ENCODE data around the gene MOGAT1. TPM values are rescaled to one million over a fixed set of nuclear protein-coding genes. Genes with fewer than 3 reads are reported as not detected.
A peak's percentile ranks its signal among the peaks of the same experiment; 100 is the strongest.

Gene MOGAT1, protein sequence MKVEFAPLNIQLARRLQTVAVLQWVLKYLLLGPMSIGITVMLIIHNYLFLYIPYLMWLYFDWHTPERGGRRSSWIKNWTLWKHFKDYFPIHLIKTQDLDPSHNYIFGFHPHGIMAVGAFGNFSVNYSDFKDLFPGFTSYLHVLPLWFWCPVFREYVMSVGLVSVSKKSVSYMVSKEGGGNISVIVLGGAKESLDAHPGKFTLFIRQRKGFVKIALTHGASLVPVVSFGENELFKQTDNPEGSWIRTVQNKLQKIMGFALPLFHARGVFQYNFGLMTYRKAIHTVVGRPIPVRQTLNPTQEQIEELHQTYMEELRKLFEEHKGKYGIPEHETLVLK
- polyA plus RNA-seq = not detected

DNA sequence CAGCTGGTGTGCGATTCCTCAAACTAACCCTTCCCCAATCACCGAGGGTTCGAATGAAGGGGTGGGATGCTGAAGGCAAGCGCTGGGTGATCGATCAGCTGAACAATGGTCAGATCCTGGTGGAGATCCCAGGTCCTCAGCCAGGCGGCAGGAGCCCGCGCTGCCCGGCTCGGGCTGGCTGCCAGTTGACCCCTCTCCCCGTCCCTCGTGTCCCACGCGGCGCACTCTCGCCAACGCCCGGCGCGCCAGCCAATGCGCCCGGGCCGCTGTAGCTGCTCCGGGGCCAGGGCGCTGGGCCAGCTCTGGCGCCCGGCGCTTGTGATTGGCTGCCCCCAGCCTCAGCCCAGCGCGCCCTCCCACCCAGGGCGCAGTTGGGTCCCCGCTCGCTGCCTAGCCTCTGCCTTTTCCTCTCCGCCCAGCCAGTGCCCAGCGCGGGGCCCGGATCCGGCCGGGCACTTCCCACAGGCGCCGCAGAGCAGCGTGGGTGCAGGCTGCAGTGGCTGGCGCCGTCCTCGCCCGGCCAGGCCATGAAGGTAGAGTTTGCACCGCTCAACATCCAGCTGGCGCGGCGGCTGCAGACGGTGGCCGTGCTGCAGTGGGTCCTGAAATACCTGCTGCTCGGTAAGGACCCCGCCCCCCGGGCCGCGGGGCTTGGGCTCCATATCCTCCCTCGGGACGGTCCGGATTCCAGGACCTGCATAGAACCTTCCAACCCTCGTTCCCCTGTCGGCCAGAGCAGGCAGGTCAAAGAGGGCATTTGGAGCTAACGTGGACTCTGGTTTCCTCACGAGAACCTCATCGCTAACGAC is at the start of gene MOGAT1:
MOGAT1 (plus strand) TSS at position 400 of the 809 bp plus-strand sequence; CDS start at position 528, 128 bp downstream.
- Mint-ChIP-seq H3K27ac (no peak within 1 kb of the TSS), H3K36me3 (no peaks in the 10 kb centered on the region), H3K4me3 (peak within 1 kb of the TSS in 1 of 5 donors; percentile 8), H3K4me1 (no peaks in the 10 kb centered on the region), H3K27me3 (ENCODE audit: low read depth in 3 of 3) (peaks cover 6 to 28% (median 7%) of the 10 kb centered on the region in 3 donors), H3K9me3 (no peaks in the 10 kb centered on the region)
- no peak for DNase-seq

DNA sequence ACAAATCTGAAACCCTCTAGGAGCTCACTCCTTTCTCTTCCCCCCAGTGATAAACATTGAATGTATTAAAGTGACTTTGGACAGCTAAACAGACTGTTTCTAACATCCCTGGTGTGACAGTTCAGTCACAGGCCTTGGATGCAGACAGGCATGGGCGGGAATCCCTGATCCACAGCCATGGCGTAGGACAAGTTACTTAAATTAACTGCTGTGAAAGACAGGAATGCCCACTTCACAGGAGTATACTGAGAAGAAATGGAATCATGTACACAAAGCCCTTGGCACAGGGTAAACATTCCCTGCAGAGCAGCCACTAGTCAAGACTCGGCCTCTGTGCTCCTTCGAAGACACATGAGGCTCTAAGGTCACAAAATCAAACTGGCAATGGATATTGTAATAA is 49.6 kb upstream of the MOGAT1 start:
- Mint-ChIP-seq H3K4me1 (no peaks in the 10 kb centered on the region), H3K4me3 (no peak overlapping the region), H3K27ac (no peak overlapping the region), H3K9me3 (no peaks in the 10 kb centered on the region), H3K36me3 (peaks cover 17 to 50% (median 32%) of the 10 kb centered on the region in 3 donors), H3K27me3 (ENCODE audit: low read depth in 3 of 3) (no peaks in the 10 kb centered on the region)
- DNase-seq = no peak

DNA sequence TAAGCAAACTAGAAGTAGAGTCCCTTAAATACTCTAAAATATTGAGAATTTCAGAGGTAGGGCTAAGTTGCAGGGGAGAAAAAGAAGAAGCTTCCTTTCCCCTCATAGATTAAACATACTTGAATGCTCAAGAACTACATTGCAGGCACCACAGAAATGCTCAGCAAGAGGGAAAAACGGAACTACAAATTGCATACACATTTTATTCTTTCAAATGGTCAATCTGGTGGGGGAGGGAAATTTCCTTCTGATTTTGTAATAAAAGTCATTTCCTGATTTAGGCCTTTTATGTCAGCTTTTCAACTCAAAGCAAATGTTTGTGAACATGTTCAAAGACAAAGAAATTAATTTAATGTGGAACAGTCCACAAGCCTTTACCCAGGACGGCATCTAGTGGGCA is 48.5 kb upstream of the MOGAT1 start:
- no peak overlapping the region for H3K4me3 Mint-ChIP-seq
- peaks cover 26 to 60% (median 38%) of the 10 kb centered on the region in 3 donors for H3K36me3 Mint-ChIP-seq
- no peaks in the 10 kb centered on the region for H3K4me1 Mint-ChIP-seq
- H3K27me3 Mint-ChIP-seq (ENCODE audit: low read depth in 3 of 3) = no peaks in the 10 kb centered on the region
- no peaks in the 10 kb centered on the region for H3K9me3 Mint-ChIP-seq
- DNase-seq = no peak
- no peak overlapping the region for H3K27ac Mint-ChIP-seq

DNA sequence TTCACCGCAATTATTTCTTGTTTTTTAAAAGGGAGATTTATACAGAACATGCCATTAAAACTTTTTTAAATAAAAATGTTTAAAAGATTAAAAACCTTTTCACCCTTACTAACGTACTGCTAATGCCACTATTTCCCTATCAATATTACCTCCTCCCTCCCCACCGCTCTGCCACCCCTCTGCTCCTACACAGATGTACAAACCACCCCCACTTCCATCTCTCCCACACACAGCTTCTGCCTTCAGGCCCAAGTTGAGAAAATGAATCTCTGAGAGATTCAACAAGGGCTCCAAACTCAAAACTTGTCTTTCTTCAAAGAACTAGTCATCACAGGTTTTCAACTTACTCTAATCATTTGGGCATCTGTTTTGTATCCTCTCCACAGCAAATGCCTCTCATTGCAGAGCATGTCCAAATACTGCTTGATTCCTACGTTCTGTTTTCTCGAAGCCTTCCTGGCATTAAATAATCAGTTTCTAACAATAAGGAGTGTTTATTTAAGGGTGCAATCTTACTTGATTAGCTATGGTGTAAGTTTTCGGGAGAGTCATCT is 47.6 kb upstream of the MOGAT1 start:
- no peaks in the 10 kb centered on the region for H3K27me3 Mint-ChIP-seq (ENCODE audit: low read depth in 3 of 3)
- H3K27ac Mint-ChIP-seq = no peak overlapping the region
- H3K36me3 Mint-ChIP-seq = peaks cover 26 to 62% (median 38%) of the 10 kb centered on the region in 3 donors
- no peaks in the 10 kb centered on the region for H3K9me3 Mint-ChIP-seq
- H3K4me3 Mint-ChIP-seq = no peak overlapping the region
- no peaks in the 10 kb centered on the region for H3K4me1 Mint-ChIP-seq
- no peak for DNase-seq

DNA sequence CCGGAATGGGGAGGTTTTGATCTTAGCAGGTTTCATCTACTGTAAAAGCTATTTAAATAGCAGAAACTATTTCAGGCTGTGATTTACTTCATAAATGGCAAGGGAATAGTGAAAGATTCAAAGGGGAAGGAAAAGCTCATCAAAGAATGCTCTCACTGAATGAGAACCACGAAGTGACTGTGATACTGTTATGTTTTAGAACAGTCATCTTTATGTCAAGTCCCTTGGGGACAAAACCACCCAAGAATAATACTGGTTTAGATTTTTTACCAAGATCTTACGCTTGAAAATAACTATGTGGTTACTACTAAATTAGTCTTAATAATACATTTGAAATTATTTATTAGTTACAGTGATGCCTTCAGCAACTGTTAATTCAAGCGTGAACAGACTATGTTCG is 43.7 kb upstream of the MOGAT1 start:
- Mint-ChIP-seq H3K27ac (no peak overlapping the region), H3K4me1 (no peaks in the 10 kb centered on the region), H3K9me3 (no peaks in the 10 kb centered on the region), H3K36me3 (peaks cover 32 to 66% (median 37%) of the 10 kb centered on the region in 3 donors), H3K27me3 (ENCODE audit: low read depth in 3 of 3) (no peaks in the 10 kb centered on the region), H3K4me3 (no peak overlapping the region)
- DNase-seq = no peak

DNA sequence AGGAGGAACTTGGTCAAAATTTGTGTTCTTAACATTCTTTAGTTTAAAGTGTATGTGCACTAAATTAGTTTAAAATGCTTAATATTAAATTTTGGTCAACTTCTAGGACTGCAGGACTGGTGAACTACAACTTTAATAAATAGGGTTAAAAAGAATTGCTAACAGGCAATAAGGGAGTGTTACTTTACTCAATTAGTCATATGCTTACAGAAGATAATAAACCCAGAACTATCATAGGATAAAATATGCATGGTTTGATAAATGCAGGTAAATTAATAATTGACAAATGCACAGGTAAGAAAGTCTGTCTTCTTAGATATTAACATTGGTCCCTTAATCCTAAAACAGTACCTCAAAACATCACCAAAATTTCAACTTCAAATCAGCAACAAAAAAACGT is 36.2 kb upstream of the MOGAT1 start:
- Mint-ChIP-seq H3K9me3 (no peaks in the 10 kb centered on the region), H3K36me3 (peaks cover 35 to 50% (median 37%) of the 10 kb centered on the region in 3 donors), H3K4me1 (no peaks in the 10 kb centered on the region), H3K27me3 (ENCODE audit: low read depth in 3 of 3) (peaks cover 0 to 1% (median 0%) of the 10 kb centered on the region in 3 donors), H3K4me3 (no peak overlapping the region), H3K27ac (no peak overlapping the region)
- DNase-seq = no peak

DNA sequence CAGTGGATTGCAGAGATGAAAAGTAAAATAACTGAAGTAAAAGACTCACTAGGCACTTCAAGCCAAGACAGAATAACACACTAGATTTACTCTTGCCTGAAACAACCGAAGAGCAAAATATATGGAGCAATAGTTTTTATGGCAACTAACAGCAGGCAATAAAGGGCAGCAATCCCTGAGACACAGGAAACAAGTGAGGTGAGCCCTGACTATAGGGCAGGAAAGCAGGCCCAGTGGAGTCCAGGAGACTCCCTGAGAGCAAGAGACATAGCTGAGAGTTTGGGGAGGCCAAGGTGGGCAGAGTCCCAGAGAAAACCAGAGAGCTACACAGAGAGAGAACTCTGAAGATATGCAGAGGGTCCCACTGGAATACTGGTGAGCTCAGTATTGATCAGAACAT is 34.4 kb upstream of the MOGAT1 start:
- H3K27me3 Mint-ChIP-seq (ENCODE audit: low read depth in 3 of 3) = peaks cover 0 to 1% (median 0%) of the 10 kb centered on the region in 3 donors
- no peak overlapping the region for H3K4me3 Mint-ChIP-seq
- peak overlapping the region in 2 of 6 donors; percentile 2 to 10 for H3K27ac Mint-ChIP-seq
- H3K9me3 Mint-ChIP-seq = no peaks in the 10 kb centered on the region
- peaks cover 36 to 47% (median 38%) of the 10 kb centered on the region in 3 donors for H3K36me3 Mint-ChIP-seq
- H3K4me1 Mint-ChIP-seq = no peaks in the 10 kb centered on the region
- DNase-seq = no peak

DNA sequence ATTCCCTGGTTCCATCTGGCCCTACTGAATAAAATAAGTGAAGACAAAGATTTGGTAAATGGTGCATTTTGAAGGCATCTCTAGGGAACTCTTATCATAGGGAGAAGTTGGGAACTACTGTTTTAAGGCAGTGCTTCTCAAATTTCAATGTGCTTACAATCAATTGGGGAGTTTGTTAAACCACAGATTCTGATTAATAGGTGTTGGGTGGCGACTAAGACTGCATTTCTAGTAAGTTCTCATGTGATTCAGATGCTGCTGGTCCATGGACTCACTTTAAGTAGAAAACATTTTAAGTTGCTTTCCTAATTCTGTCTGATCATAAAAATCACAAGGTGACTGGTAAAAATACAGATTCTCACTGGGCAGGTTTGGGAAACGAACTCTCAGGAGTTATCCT is 30.1 kb upstream of the MOGAT1 start:
- Mint-ChIP-seq H3K4me1 (no peaks in the 10 kb centered on the region), H3K4me3 (no peak overlapping the region), H3K36me3 (peaks cover 33 to 45% (median 38%) of the 10 kb centered on the region in 3 donors), H3K27me3 (ENCODE audit: low read depth in 3 of 3) (no peaks in the 10 kb centered on the region), H3K9me3 (no peaks in the 10 kb centered on the region), H3K27ac (no peak overlapping the region)
- no peak for DNase-seq

DNA sequence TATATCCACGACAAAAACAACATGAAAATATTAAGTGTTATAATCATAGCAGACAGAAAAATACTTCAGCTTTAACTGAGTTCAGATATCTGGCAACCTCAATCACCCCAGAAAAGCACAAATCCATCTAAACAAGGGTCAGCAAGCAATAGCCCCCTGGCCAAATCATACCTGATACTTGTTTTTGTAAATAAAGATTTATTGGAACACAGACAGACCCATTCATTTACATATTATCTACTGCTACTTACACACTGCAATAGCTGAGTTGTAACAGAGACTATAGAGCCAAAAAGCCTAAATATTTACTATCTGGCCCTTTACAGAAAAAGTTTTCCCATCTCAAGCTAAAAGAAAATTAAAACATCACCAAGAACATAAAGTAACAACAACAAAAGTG is 28.3 kb upstream of the MOGAT1 start:
- H3K4me1 Mint-ChIP-seq = no peaks in the 10 kb centered on the region
- H3K36me3 Mint-ChIP-seq = peaks cover 30 to 33% (median 30%) of the 10 kb centered on the region in 3 donors
- no peak overlapping the region for H3K4me3 Mint-ChIP-seq
- H3K9me3 Mint-ChIP-seq = no peaks in the 10 kb centered on the region
- DNase-seq = no peak
- peaks cover 0 to 1% (median 1%) of the 10 kb centered on the region in 3 donors for H3K27me3 Mint-ChIP-seq (ENCODE audit: low read depth in 3 of 3)
- H3K27ac Mint-ChIP-seq = no peak overlapping the region

DNA sequence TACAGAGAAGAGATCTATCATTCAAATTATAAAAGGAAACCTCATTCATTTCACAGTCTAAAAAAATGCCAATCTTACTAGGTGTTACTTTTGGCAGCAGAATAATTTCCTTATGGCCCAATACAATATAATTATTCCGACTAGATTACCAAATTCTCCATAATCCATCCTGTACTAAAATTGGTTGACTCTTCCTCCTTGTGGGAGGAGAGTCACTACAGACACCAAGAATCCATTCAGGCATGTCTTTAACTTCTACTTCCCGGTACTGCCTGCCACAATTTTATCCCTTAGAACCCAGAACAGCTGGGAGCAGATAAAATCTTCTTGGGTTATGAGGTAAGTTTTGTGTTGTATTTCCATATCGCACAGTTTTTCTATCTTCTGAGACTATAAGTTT is 25.4 kb upstream of the MOGAT1 start:
- Mint-ChIP-seq H3K4me3 (no peak overlapping the region), H3K36me3 (peaks cover 23 to 29% (median 25%) of the 10 kb centered on the region in 3 donors), H3K27me3 (ENCODE audit: low read depth in 3 of 3) (peaks cover 0 to 1% (median 1%) of the 10 kb centered on the region in 3 donors), H3K9me3 (no peaks in the 10 kb centered on the region), H3K4me1 (peaks cover 2 to 6% of the 10 kb centered on the region in 2 donors), H3K27ac (no peak overlapping the region)
- DNase-seq = no peak

DNA sequence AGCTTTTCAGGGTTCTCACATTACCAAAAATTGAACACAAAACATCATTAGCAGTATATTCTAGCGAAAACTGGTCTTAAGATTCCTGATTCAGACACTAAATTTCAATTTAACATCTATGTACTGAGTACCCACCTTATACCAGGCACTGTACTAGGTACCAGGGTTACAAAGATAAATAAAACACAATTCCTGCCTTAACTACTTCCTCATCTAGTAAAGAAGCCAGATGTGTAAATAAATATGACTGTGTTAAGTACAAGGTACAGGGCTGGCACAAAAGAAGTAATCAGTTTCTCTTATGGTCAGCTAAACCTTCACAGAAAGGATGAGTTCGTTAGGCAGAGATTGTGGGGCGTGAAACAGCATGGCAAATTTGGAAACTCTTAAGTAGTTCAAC is 21.7 kb upstream of the MOGAT1 start:
- no peak for DNase-seq
- Mint-ChIP-seq H3K9me3 (no peaks in the 10 kb centered on the region), H3K27ac (no peak overlapping the region), H3K36me3 (peaks cover 5 to 16% (median 14%) of the 10 kb centered on the region in 3 donors), H3K4me1 (peaks cover 18 to 34% of the 10 kb centered on the region in 2 donors), H3K4me3 (no peak overlapping the region), H3K27me3 (ENCODE audit: low read depth in 3 of 3) (peaks cover 0 to 4% (median 2%) of the 10 kb centered on the region in 3 donors)

DNA sequence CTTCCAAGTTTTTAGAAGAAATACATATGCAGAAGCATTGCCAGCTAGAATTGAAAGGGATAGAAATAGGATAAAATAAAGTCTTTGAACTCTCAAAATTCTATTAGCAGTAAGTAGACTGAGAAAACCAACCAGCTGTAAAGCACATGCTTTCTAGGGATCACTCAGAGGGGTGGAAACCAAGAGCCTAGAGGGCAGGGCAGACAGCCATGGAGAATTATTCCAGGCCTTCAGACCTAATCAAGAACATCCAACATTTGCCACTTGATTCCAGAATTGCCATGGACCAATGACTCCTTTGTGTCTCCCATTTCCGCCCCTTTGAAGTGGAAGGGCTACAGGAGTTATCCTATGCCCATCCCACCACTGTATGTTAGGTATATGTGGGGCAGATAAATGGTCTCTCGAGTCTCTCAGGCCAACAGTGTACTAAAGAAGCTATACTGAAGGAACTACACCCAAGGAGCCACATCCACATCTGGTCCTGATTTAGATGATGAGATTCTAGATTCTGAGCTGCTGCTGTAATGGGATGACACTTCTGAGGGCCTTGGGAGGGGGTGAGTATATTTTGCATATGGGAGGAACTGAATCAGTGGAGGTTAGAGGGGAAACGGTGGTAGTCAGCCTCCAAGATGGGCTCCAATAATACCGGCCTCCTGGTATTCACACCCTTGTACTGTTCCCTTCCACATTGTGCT is 19.6 kb upstream of the MOGAT1 start:
- no peak for DNase-seq
- Mint-ChIP-seq H3K4me3 (no peak overlapping the region), H3K9me3 (no peaks in the 10 kb centered on the region), H3K4me1 (peaks cover 35 to 53% of the 10 kb centered on the region in 2 donors), H3K27ac (peak overlapping the region in 1 of 6 donors; percentile 18), H3K36me3 (peaks cover 0 to 1% (median 0%) of the 10 kb centered on the region in 3 donors), H3K27me3 (ENCODE audit: low read depth in 3 of 3) (peaks cover 6 to 11% (median 8%) of the 10 kb centered on the region in 3 donors)

DNA sequence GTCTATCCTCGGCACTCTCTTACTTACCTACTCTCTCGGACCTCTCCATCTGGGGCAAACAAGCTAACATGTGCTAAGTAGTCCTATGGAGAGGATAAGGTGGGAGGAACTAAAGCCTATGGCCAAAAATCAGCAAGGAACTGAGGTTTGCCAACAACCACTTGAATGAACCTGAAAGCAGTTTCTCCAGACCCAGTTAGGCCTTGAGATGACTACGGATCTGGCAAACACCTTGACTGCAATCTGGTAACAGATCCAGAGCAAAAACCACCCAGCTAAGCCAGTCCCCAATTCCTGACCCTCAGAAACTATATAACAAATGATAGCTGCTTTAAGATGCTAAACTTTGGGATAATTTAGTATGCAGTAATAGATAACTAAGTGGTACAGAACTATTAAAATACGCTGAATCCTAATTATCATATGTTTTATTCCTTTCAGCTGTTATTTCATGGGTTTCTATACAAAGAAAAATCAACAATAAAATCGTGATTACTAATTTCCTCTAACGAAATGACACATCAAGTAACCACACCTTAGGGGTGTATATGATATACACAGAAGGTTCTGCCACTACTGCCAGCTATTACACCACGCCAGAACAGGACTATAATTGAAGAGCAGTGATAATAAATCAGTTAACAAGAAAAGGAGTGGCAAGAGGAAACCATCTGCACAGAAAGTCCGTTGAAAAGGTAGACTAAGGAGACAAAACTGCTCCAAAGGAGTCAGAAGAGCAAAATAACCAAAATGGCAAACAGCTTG is 18.8 kb upstream of the MOGAT1 start:
- no peak for DNase-seq
- peaks cover 38 to 56% of the 10 kb centered on the region in 2 donors for H3K4me1 Mint-ChIP-seq
- peaks cover 6 to 12% (median 8%) of the 10 kb centered on the region in 3 donors for H3K27me3 Mint-ChIP-seq (ENCODE audit: low read depth in 3 of 3)
- no peaks in the 10 kb centered on the region for H3K36me3 Mint-ChIP-seq
- peak overlapping the region in 3 of 6 donors; percentile 7 to 86 (median 11) for H3K27ac Mint-ChIP-seq
- H3K9me3 Mint-ChIP-seq = no peaks in the 10 kb centered on the region
- peak overlapping the region in 2 of 5 donors; percentile 27 to 53 for H3K4me3 Mint-ChIP-seq

Measured in immature natural killer cell (primary cell).